ENCODE data around the gene PRR23E. TPM values are rescaled to one million over a fixed set of nuclear protein-coding genes. Genes with fewer than 3 reads are reported as not detected.

PRR23E gene
- total and polyA plus RNA-seq, 2 donors (not counting 3 experiments of a cell fraction or from before 2014, with no cell fraction given), result not detected

- no peaks in the 10 kb centered on the region for H3K36me3 ChIP-seq (ENCODE audit: control insufficient read depth in 2 of 2, extremely low read depth in 1 of 2, insufficient read depth in 2 of 2, low read length in 2 of 2)
- no peaks in the 10 kb centered on the region for H3K9me1 ChIP-seq (replicated peaks; ENCODE audit: control insufficient read depth, extremely low read depth, insufficient read depth, low read length)
- no peaks in the 10 kb centered on the region for H3K79me2 ChIP-seq (ENCODE audit: control insufficient read depth, insufficient read depth, low read length)
- no peaks in the 10 kb centered on the region for H3K27me3 ChIP-seq (ENCODE audit: control insufficient read depth in 2 of 2, insufficient read depth in 2 of 2, low read length in 2 of 2)
- H3K4me3 ChIP-seq (replicated peaks in 1 of 3; ENCODE audit: insufficient read depth in 1 of 3, low read depth in 1 of 3, low read length in 3 of 3), result no peak overlapping the region
- H2AFZ ChIP-seq (ENCODE audit: low read depth, low read length), result no peak overlapping the region
- ChIA-PET CTCF (no interaction called here), POLR2A (no interaction called here)
- no peaks in the 10 kb centered on the region for H4K20me1 ChIP-seq (replicated peaks; ENCODE audit: control insufficient read depth, extremely low read depth, insufficient read depth, low read length)
- intact Hi-C loops (cut with micrococcal nuclease), result no loop called here
- H3K4me1 ChIP-seq (ENCODE audit: control insufficient read depth, extremely low read depth, insufficient read depth, low read length), result no peaks in the 10 kb centered on the region
- H3K9me3 ChIP-seq (replicated peaks; ENCODE audit: control insufficient read depth, insufficient read depth, low read length), result no peaks in the 10 kb centered on the region
- no peak overlapping the region for H3K4me2 ChIP-seq (ENCODE audit: insufficient read depth, low read length)
- dilution Hi-C loops (cut with MboI; ENCODE audit: extremely low pct_ligation_motif_present, low sequenced_read_pairs), result no loop called here
- no peak for FAIRE-seq
- no TSS peak for BruUV-seq (replicated peaks)
- no peak for TF ChIP-seq CTCF (IDR thresholded peaks at IDR 0.05; ENCODE audit: extremely low read depth in 1 of 2, insufficient read depth in 1 of 2, low read depth in 1 of 2, low read length in 2 of 2)
- no peak for TF ChIP-seq JUN (IDR thresholded peaks at IDR 0.05; ENCODE audit: borderline replicate concordance, insufficient read depth, insufficient read length, low read depth)
- no peak for TF ChIP-seq GATA2 (IDR thresholded peaks at IDR 0.05; ENCODE audit: insufficient read depth, insufficient read length, low read depth, low read length)
- TF ChIP-seq POLR2AphosphoS5 (IDR thresholded peaks at IDR 0.05; ENCODE audit: insufficient read depth, low read depth, low read length), result no peak
- TF ChIP-seq MAX (IDR thresholded peaks at IDR 0.05; ENCODE audit: insufficient read depth, insufficient read length), result no peak
- no peak for TF ChIP-seq EZH2 (IDR thresholded peaks at IDR 0.05; ENCODE audit: borderline replicate concordance, low read depth, low read length, severe bottlenecking)
- TF ChIP-seq POLR2A (IDR thresholded peaks at IDR 0.05; ENCODE audit: low read depth, low read length), result no peak
- no peak for TF ChIP-seq FOS (IDR thresholded peaks at IDR 0.05; ENCODE audit: borderline replicate concordance, insufficient read depth, low read length)
- TF ChIP-seq MYC (IDR thresholded peaks at IDR 0.05; ENCODE audit: low read depth, low read length), result no peak
- H3K27ac ChIP-seq (ENCODE audit: insufficient read depth, low read depth, low read length), result no peak overlapping the region
- H3K9ac ChIP-seq (replicated peaks; ENCODE audit: extremely low read depth, insufficient read depth, low read length), result no peak overlapping the region
- no peak for DNase-seq (ENCODE audit: low read depth, low spot score)
These were observed 3.8 kb downstream of the PRR23E start for GRCh38 chr3:127196466-127197299.

Measured in endothelial cell of umbilical vein (primary cell).